ENCODE data around the gene TMC1. TPM values are rescaled to one million over a fixed set of nuclear protein-coding genes. Genes with fewer than 3 reads are reported as not detected.
A peak's percentile ranks its signal among the peaks of the same experiment; 100 is the strongest.

TMC1 gene
- total and polyA plus RNA-seq, 2 of the 13 experiments (the other 11 are each of a cell fraction or from before 2014, with no cell fraction given), result 0.02 to 0.03 TPM

- TF ChIP-seq SNAPC4 (CRISPR knock-in tag; IDR thresholded peaks at IDR 0.05) (no peak), UBTF (CRISPR knock-in tag; IDR thresholded peaks at IDR 0.05) (no peak), GABPB1 (CRISPR knock-in tag; IDR thresholded peaks at IDR 0.05) (no peak), ZNF782 (CRISPR knock-in tag; IDR thresholded peaks at IDR 0.05; ENCODE audit: borderline replicate concordance) (no peak), HNF4G (IDR thresholded peaks at IDR 0.05; ENCODE audit: borderline replicate concordance, low read depth, low read length) (peak; percentile 56; the same call in 1 of the 2 replicates), HNF4G (CRISPR knock-in tag; IDR thresholded peaks at IDR 0.05; ENCODE audit: borderline replicate concordance, low read depth) (no peak), ZNF660 (CRISPR knock-in tag; IDR thresholded peaks at IDR 0.05; ENCODE audit: borderline replicate concordance, low read depth) (no peak), FOXM1 (CRISPR knock-in tag; IDR thresholded peaks at IDR 0.05) (no peak), ZNF10 (CRISPR knock-in tag; IDR thresholded peaks at IDR 0.05; ENCODE audit: borderline replicate concordance, low read depth) (no peak), SAFB2 (CRISPR knock-in tag; IDR thresholded peaks at IDR 0.05; ENCODE audit: borderline replicate concordance, low read depth) (no peak), FOXO1 (CRISPR knock-in tag; IDR thresholded peaks at IDR 0.05) (peak; percentile 65; the same call in 1 of the 2 replicates), EP300 (IDR thresholded peaks at IDR 0.05; ENCODE audit: low read depth in 2 of 2, low read length in 2 of 2) (peak in 1 of 2 experiments; percentile 91; a peak in 2 of 4 replicates), EP300 (CRISPR knock-in tag; IDR thresholded peaks at IDR 0.05; ENCODE audit: borderline replicate concordance) (peak; percentile 76), PHF5A (CRISPR knock-in tag; IDR thresholded peaks at IDR 0.05; ENCODE audit: low read depth, unreplicated experiment) (no peak), DR1 (CRISPR knock-in tag; IDR thresholded peaks at IDR 0.05) (no peak), TCF7L2 (IDR thresholded peaks at IDR 0.05; ENCODE audit: low read depth, low read length) (no peak), JDP2 (CRISPR knock-in tag; IDR thresholded peaks at IDR 0.05; ENCODE audit: borderline replicate concordance) (no peak), ZSCAN25 (CRISPR knock-in tag; IDR thresholded peaks at IDR 0.05) (no peak), ETS1 (CRISPR knock-in tag; IDR thresholded peaks at IDR 0.05) (no peak), HOXD1 (CRISPR knock-in tag; IDR thresholded peaks at IDR 0.05) (no peak), ZNF451 (CRISPR knock-in tag; IDR thresholded peaks at IDR 0.05) (no peak), CHD4 (IDR thresholded peaks at IDR 0.05; ENCODE audit: borderline replicate concordance, low read length) (no peak), ZNF446 (CRISPR knock-in tag; IDR thresholded peaks at IDR 0.05) (no peak), PAF1 (CRISPR knock-in tag; IDR thresholded peaks at IDR 0.05) (no peak)
Measured at GRCh38 chr9:72834994-72835393, 313.6 kb downstream of the TMC1 start (continued).

Data from HepG2 (cell line).